ENCODE results near the gene TMEM270. TPM values are rescaled to one million over a fixed set of nuclear protein-coding genes. Genes with fewer than 3 reads are reported as not detected.
A peak's percentile ranks its signal among the peaks of the same experiment; 100 is the strongest.

Gene TMEM270
- total and polyA plus RNA-seq, 3 donors from 2014 or later = 37.3 to 113 (median 70.1) TPM

GRCh38 chr7:73831584-73831833 is 29.4 kb upstream of the TMEM270 start:
- WGBS, 2 donors = 60 to 77% methylated on average over 4 to 15 of the region's 16 CpGs
- intact Hi-C loops (cut with DNase I; ENCODE audit: low total_unique reads) = no loop called here
- Histone ChIP-seq H3K4me1 (peaks cover 13% of the 10 kb centered on the region), H3K27ac (no peak overlapping the region), H3K4me3 (no peak overlapping the region), H3K9me3 (no peaks in the 10 kb centered on the region), H3K27me3 (no peaks in the 10 kb centered on the region), H3K36me3 (ENCODE audit: low read depth, missing control alignments) (no peaks in the 10 kb centered on the region)
- no peak for DNase-seq
- TF ChIP-seq, protein P1, sequence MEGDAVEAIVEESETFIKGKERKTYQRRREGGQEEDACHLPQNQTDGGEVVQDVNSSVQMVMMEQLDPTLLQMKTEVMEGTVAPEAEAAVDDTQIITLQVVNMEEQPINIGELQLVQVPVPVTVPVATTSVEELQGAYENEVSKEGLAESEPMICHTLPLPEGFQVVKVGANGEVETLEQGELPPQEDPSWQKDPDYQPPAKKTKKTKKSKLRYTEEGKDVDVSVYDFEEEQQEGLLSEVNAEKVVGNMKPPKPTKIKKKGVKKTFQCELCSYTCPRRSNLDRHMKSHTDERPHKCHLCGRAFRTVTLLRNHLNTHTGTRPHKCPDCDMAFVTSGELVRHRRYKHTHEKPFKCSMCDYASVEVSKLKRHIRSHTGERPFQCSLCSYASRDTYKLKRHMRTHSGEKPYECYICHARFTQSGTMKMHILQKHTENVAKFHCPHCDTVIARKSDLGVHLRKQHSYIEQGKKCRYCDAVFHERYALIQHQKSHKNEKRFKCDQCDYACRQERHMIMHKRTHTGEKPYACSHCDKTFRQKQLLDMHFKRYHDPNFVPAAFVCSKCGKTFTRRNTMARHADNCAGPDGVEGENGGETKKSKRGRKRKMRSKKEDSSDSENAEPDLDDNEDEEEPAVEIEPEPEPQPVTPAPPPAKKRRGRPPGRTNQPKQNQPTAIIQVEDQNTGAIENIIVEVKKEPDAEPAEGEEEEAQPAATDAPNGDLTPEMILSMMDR (IDR thresholded peaks at IDR 0.05) = no peak
- no peak for TF ChIP-seq POLR2A (IDR thresholded peaks at IDR 0.05)

GRCh38 chr7:73831834-73832651 is 28.9 kb upstream of the TMEM270 start:
- intact Hi-C loops (cut with DNase I; ENCODE audit: low total_unique reads) = no loop called here
- Histone ChIP-seq H3K4me1 (peaks cover 13% of the 10 kb centered on the region), H3K9me3 (no peaks in the 10 kb centered on the region), H3K27me3 (no peaks in the 10 kb centered on the region), H3K4me3 (no peak overlapping the region), H3K27ac (no peak overlapping the region), H3K36me3 (ENCODE audit: low read depth, missing control alignments) (no peaks in the 10 kb centered on the region)
- DNase-seq = peak; percentile 39
- TF ChIP-seq POLR2A (IDR thresholded peaks at IDR 0.05) = no peak
- TF ChIP-seq, protein P1 (IDR thresholded peaks at IDR 0.05) = no peak
- 49 to 66% methylated on average over 12 to 16 of the region's 16 CpGs for WGBS, 2 donors

DNA sequence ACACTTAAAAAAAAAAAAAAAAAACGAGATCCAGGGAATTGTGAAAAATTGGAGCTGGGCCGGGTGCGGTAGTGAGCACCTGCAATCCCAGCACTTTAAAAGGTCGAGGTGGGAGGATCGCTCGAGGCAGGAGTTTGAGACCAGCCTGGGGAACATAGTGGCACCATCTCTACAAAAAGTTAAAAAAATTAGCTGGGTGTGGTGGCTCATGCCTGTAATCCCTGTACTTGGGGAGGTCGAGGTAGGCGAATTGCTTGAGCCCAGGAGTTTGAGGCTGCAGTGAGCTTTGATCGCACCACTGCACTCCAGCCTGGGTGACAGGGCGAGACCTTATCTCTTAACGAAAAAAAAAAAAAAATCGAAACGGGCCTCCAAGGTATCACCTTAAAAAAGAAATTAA is 28.2 kb upstream of the TMEM270 start:
- H3K36me3 ChIP-seq (ENCODE audit: low read depth, missing control alignments) = no peaks in the 10 kb centered on the region
- 80 to 88% methylated on average over 13 of the region's 13 CpGs for WGBS, 2 donors
- no peak for TF ChIP-seq POLR2A (IDR thresholded peaks at IDR 0.05)
- TF ChIP-seq, protein P1 (IDR thresholded peaks at IDR 0.05) = no peak
- H3K4me3 ChIP-seq = no peak overlapping the region
- no peak overlapping the region for H3K27ac ChIP-seq
- intact Hi-C loops (cut with DNase I; ENCODE audit: low total_unique reads) = no loop called here
- H3K9me3 ChIP-seq = no peaks in the 10 kb centered on the region
- no peak for DNase-seq
- H3K4me1 ChIP-seq = peaks cover 10% of the 10 kb centered on the region
- no peaks in the 10 kb centered on the region for H3K27me3 ChIP-seq

DNA sequence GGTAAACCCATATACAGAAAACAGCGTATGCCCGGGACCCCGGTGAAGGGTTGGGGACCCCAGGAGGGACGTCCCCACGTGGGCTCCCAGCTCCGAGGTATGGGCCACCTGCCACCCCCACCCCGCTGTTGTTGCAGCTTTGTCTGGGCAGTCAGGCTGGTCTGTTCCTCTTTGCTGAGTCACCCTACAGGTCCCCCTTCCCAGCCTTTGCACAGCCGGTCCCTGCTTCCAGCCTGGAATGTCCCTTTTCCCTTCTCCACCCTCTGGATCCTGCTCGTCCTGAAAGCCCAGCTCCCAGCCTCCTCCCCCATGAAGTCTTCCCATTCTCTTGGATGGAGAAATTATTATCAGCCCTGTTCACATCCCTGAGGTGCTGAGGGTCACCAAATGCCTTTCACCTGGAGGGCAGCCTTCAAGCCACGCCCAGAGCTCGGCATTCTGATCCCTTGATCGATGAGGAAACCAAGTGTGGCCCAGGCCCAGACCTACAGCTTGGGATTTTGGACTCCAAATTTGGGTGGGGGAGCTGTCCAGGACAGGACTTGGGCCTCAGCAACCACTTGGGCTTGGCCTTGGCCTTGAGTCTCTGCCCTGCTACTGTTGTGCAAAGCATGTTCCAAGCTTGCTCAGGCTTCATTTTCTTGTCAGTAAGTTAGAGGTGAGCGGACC is 27.6 kb upstream of the TMEM270 start:
- no peaks in the 10 kb centered on the region for H3K9me3 ChIP-seq
- H3K4me3 ChIP-seq = no peak overlapping the region
- 81 to 83% methylated on average over 13 of the region's 13 CpGs for WGBS, 2 donors
- H3K27me3 ChIP-seq = no peaks in the 10 kb centered on the region
- intact Hi-C loops (cut with DNase I; ENCODE audit: low total_unique reads) = no loop called here
- no peak overlapping the region for H3K27ac ChIP-seq
- no peak for DNase-seq
- H3K36me3 ChIP-seq (ENCODE audit: low read depth, missing control alignments) = no peaks in the 10 kb centered on the region
- H3K4me1 ChIP-seq = peaks cover 8% of the 10 kb centered on the region
- TF ChIP-seq POLR2A (IDR thresholded peaks at IDR 0.05) = no peak
- TF ChIP-seq, protein P1 (IDR thresholded peaks at IDR 0.05) = no peak
